NB4 (cell line): ENCODE data around the gene CALM3.
A peak's percentile ranks its signal among the peaks of the same experiment; 100 is the strongest.

Source experiments
- DNase-seq: peaks from one replicate; pipeline ENCODE4 v3.0.0; 2010; ENCODE audit warnings: low read depth
- H3K4me3 ChIP-seq: one replicate; pipeline ENCODE4 v1.5.1; 2011; ENCODE audit warnings: mild to moderate bottlenecking, low read depth, low read length, moderate library complexity
- MYC ChIP-seq: IDR thresholded peaks from 2 replicates; pipeline ENCODE4 v1.6.1; 2011; ENCODE audit warnings: low read depth, low read length
- POLR2A ChIP-seq: IDR thresholded peaks from 2 replicates; pipeline ENCODE4 v1.6.1; 2011; ENCODE audit warnings: mild to moderate bottlenecking; ENCODE audit not compliant: insufficient read length; ENCODE audit errors: extremely low read depth
- TF ChIP-seq, protein P1 (sequence below): IDR thresholded peaks from 2 replicates; pipeline ENCODE4 v1.6.1; 2011; ENCODE audit warnings: low read depth, low read length
- TF ChIP-seq, protein P2 (sequence below): IDR thresholded peaks from one replicate; pipeline ENCODE4 v1.5.1; 2012; ENCODE audit warnings: low read depth, low read length

CALM3 gene

DNA sequence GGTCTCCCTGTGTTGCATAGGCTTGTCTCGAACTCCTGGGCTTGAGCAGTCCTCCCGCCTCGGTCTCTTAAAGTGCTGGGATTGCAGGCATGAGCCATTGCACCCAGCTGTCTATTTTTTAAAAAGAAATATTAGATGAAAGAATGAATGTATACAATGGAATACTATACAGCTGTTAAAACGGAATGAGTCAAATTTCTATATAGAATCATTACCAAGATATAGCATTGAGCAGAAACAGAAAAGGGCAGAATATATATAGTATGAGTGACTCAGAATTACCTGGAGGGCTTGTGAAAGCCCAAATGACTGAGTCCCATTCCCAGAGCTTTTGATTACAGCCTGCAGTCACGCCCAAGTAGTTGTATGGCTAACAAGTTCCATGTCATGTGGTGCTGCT lies 55.4 kb downstream of the CALM3 start:
- TF ChIP-seq, protein P1, sequence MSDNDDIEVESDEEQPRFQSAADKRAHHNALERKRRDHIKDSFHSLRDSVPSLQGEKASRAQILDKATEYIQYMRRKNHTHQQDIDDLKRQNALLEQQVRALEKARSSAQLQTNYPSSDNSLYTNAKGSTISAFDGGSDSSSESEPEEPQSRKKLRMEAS, result no peak
- TF ChIP-seq POLR2A (no peak), MYC (no peak)
- TF ChIP-seq, protein P2, sequence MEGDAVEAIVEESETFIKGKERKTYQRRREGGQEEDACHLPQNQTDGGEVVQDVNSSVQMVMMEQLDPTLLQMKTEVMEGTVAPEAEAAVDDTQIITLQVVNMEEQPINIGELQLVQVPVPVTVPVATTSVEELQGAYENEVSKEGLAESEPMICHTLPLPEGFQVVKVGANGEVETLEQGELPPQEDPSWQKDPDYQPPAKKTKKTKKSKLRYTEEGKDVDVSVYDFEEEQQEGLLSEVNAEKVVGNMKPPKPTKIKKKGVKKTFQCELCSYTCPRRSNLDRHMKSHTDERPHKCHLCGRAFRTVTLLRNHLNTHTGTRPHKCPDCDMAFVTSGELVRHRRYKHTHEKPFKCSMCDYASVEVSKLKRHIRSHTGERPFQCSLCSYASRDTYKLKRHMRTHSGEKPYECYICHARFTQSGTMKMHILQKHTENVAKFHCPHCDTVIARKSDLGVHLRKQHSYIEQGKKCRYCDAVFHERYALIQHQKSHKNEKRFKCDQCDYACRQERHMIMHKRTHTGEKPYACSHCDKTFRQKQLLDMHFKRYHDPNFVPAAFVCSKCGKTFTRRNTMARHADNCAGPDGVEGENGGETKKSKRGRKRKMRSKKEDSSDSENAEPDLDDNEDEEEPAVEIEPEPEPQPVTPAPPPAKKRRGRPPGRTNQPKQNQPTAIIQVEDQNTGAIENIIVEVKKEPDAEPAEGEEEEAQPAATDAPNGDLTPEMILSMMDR, result no peak
- no peak overlapping the region for H3K4me3 ChIP-seq
- no peak for DNase-seq

DNA sequence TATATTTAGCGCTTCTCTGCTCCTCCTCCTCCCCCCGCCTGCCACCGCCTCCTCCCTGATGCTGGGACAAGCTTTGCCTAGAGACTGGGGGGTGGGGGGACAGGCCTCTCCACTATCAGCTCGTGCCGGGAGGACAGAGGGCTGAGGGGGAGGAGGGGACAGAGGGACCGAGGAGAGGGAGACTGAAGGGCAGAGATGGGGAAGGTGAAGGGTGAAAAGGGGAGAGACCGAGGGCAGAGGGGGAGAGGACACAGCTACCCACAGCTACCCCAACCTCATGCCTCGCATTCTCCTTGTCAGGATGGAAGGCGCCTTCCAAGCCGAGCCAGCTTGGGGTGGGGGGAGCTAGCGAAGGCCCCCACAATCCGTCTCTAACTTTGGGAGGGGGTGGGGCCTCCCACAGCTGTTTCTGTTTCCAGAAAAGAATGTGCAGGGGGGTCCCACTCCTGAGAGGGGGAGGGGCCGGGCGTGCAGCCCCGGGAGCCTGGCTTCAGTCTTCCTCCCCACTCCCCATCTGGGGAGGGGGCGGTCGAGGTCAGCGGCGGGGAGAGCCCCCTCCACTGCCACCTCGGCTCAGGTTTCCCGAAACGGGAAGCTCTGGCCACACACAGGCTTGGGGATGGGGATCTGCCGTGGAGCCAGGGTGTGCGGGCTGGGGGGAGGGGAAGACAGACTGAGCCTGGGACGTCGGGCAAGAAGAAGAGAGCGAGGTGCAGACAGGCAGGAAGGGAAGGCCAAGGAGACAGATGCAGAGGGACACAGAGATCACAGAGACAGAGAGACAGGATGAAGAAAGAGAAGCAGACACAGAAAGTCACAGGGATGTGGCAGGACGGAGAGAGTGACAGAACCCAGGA lies 58.2 kb downstream of the CALM3 start:
- TF ChIP-seq MYC (peak; percentile 51; the same call in 1 of the 2 replicates), POLR2A (no peak)
- TF ChIP-seq, protein P2, result no peak
- TF ChIP-seq, protein P1, result peak; percentile 57; the same call in 1 of the 2 replicates
- DNase-seq, result peak; percentile 70
- no peak overlapping the region for H3K4me3 ChIP-seq

DNA sequence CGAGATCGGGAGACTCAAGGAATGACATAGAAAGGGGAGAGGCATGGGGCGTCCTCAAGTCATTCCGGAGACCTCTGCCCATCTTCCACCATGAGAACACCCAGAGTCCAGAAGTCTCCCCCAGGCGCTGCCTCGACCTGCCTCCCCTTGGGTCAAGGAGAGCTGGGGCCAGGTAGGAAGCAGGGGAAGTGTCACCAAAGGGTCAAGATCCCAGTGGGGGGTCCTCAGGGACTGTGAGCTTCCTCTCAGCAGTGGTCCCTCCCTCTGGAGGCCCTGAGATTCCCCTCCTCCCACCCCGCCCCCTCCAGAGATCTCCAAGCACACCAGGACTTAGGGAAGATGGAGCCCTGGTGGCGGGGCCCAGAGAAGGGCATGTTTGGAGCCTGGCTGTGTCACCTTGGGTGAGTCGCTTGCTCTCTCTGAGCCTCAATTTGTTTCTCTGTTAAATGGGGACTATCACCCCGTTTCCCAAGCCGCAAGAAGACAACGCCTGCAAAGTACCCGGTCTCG lies 58.9 kb downstream of the CALM3 start:
- no peak overlapping the region for H3K4me3 ChIP-seq
- peak; percentile 62 for DNase-seq
- TF ChIP-seq POLR2A, result no peak
- TF ChIP-seq, protein P2, result peak; percentile 4
